ENCODE data around the gene SYT1. TPM values are rescaled to one million over a fixed set of nuclear protein-coding genes. Genes with fewer than 3 reads are reported as not detected.

Gene SYT1
- total and polyA plus RNA-seq, 2 of the 8 experiments (the other 6 are each of a cell fraction or from before 2014, with no cell fraction given): 11.0 to 34.6 TPM

DNA sequence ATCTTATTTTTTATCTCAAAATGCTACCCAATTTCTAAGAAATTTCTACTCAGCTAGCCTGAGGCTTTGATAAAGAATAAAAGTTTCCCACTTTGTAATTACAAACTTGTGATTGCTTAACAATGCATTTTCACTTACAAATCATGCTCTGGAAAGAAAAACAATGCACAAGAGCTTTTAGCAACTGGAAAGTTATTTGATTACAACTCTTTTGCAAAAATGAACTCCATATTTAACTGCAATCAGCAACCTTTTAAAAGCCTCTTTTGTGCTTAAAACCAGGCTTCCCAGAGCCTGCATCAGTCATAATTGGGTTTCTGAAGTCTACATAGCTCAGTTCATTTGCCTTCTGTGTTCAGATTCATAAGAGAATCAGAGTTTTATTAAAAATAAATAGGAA is 431.0 kb downstream of the SYT1 start (continued):
- TF ChIP-seq, protein P1, sequence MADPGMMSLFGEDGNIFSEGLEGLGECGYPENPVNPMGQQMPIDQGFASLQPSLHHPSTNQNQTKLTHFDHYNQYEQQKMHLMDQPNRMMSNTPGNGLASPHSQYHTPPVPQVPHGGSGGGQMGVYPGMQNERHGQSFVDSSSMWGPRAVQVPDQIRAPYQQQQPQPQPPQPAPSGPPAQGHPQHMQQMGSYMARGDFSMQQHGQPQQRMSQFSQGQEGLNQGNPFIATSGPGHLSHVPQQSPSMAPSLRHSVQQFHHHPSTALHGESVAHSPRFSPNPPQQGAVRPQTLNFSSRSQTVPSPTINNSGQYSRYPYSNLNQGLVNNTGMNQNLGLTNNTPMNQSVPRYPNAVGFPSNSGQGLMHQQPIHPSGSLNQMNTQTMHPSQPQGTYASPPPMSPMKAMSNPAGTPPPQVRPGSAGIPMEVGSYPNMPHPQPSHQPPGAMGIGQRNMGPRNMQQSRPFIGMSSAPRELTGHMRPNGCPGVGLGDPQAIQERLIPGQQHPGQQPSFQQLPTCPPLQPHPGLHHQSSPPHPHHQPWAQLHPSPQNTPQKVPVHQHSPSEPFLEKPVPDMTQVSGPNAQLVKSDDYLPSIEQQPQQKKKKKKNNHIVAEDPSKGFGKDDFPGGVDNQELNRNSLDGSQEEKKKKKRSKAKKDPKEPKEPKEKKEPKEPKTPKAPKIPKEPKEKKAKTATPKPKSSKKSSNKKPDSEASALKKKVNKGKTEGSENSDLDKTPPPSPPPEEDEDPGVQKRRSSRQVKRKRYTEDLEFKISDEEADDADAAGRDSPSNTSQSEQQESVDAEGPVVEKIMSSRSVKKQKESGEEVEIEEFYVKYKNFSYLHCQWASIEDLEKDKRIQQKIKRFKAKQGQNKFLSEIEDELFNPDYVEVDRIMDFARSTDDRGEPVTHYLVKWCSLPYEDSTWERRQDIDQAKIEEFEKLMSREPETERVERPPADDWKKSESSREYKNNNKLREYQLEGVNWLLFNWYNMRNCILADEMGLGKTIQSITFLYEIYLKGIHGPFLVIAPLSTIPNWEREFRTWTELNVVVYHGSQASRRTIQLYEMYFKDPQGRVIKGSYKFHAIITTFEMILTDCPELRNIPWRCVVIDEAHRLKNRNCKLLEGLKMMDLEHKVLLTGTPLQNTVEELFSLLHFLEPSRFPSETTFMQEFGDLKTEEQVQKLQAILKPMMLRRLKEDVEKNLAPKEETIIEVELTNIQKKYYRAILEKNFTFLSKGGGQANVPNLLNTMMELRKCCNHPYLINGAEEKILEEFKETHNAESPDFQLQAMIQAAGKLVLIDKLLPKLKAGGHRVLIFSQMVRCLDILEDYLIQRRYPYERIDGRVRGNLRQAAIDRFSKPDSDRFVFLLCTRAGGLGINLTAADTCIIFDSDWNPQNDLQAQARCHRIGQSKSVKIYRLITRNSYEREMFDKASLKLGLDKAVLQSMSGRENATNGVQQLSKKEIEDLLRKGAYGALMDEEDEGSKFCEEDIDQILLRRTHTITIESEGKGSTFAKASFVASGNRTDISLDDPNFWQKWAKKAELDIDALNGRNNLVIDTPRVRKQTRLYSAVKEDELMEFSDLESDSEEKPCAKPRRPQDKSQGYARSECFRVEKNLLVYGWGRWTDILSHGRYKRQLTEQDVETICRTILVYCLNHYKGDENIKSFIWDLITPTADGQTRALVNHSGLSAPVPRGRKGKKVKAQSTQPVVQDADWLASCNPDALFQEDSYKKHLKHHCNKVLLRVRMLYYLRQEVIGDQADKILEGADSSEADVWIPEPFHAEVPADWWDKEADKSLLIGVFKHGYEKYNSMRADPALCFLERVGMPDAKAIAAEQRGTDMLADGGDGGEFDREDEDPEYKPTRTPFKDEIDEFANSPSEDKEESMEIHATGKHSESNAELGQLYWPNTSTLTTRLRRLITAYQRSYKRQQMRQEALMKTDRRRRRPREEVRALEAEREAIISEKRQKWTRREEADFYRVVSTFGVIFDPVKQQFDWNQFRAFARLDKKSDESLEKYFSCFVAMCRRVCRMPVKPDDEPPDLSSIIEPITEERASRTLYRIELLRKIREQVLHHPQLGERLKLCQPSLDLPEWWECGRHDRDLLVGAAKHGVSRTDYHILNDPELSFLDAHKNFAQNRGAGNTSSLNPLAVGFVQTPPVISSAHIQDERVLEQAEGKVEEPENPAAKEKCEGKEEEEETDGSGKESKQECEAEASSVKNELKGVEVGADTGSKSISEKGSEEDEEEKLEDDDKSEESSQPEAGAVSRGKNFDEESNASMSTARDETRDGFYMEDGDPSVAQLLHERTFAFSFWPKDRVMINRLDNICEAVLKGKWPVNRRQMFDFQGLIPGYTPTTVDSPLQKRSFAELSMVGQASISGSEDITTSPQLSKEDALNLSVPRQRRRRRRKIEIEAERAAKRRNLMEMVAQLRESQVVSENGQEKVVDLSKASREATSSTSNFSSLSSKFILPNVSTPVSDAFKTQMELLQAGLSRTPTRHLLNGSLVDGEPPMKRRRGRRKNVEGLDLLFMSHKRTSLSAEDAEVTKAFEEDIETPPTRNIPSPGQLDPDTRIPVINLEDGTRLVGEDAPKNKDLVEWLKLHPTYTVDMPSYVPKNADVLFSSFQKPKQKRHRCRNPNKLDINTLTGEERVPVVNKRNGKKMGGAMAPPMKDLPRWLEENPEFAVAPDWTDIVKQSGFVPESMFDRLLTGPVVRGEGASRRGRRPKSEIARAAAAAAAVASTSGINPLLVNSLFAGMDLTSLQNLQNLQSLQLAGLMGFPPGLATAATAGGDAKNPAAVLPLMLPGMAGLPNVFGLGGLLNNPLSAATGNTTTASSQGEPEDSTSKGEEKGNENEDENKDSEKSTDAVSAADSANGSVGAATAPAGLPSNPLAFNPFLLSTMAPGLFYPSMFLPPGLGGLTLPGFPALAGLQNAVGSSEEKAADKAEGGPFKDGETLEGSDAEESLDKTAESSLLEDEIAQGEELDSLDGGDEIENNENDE (IDR thresholded peaks at IDR 0.05; ENCODE audit: insufficient replicate concordance, low read length): no peak
- TF ChIP-seq JUND (IDR thresholded peaks at IDR 0.05; ENCODE audit: low read length) (no peak), SIN3A (conservative IDR thresholded peaks at IDR 0.05 in 1 of 2, IDR thresholded peaks at IDR 0.05 in 1 of 2; ENCODE audit: low read depth in 1 of 2, low read length in 2 of 2) (no peak), YY1 (IDR thresholded peaks at IDR 0.05; ENCODE audit: low read depth, low read length) (no peak), SP2 (IDR thresholded peaks at IDR 0.05; ENCODE audit: low read length) (no peak), EGR1 (IDR thresholded peaks at IDR 0.05; ENCODE audit: borderline replicate concordance, low read depth, low read length) (no peak), MAFK (IDR thresholded peaks at IDR 0.05; ENCODE audit: low read depth, low read length) (no peak), SAP30 (IDR thresholded peaks at IDR 0.05; ENCODE audit: insufficient read depth, insufficient replicate concordance, low read length) (no peak), TAF7 (optimal IDR thresholded peaks at IDR 0.05; ENCODE audit: borderline replicate concordance, low read depth, low read length) (no peak), EZH2 (IDR thresholded peaks at IDR 0.05; ENCODE audit: low read depth, low read length, severe bottlenecking) (no peak)
- TF ChIP-seq, protein P2, sequence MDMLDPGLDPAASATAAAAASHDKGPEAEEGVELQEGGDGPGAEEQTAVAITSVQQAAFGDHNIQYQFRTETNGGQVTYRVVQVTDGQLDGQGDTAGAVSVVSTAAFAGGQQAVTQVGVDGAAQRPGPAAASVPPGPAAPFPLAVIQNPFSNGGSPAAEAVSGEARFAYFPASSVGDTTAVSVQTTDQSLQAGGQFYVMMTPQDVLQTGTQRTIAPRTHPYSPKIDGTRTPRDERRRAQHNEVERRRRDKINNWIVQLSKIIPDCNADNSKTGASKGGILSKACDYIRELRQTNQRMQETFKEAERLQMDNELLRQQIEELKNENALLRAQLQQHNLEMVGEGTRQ (IDR thresholded peaks at IDR 0.05; ENCODE audit: low read length): no peak

All from H1 (cell line).